KMS-11 (cell line): Measurements from ENCODE around the gene PTER.

ENCODE experiments used
- H2AFZ ChIP-seq: fragments of 200-600 bp; sonication (generic); 2 replicates; pipeline ENCODE4 v1.6.1; 2016; ENCODE audit warnings: antibody characterized with exemption, mixed run types, low read depth
- H3K27ac ChIP-seq: fragments of 200-600 bp; sonication (generic); 2 replicates; pipeline ENCODE4 v1.6.1; 2016; ENCODE audit warnings: mild to moderate bottlenecking, mixed run types
- H3K27me3 ChIP-seq: fragments of 200-600 bp; sonication (generic); 2 replicates; pipeline ENCODE4 v1.6.1; 2017; ENCODE audit warnings: mild to moderate bottlenecking, low read depth, mixed run types, moderate library complexity; ENCODE audit not compliant: insufficient read depth
- H3K36me3 ChIP-seq: fragments of 200-600 bp; sonication (generic); 2 replicates; pipeline ENCODE4 v1.6.1; 2017; ENCODE audit warnings: mild to moderate bottlenecking, mixed run types; ENCODE audit not compliant: insufficient read depth
- H3K4me1 ChIP-seq: fragments of 200-600 bp; sonication (generic); 2 replicates; pipeline ENCODE4 v1.6.1; 2016; ENCODE audit warnings: mild to moderate bottlenecking, low read depth, mixed run types; ENCODE audit not compliant: poor library complexity, severe bottlenecking
- H3K4me2 ChIP-seq: fragments of 200-600 bp; sonication (generic); 2 replicates; pipeline ENCODE4 v1.7.0; 2016; ENCODE audit warnings: mild to moderate bottlenecking, mixed run types
- H3K4me3 ChIP-seq: fragments of 200-600 bp; sonication (generic); IDR thresholded peaks from 2 replicates; pipeline ENCODE4 v1.6.1; 2017; ENCODE audit warnings: low read depth, low read length, mixed read lengths; ENCODE audit not compliant: insufficient read depth
- H3K79me2 ChIP-seq: fragments of 200-600 bp; sonication (generic); 2 replicates; pipeline ENCODE4 v1.6.1; 2016; ENCODE audit warnings: low read depth, mixed run types; ENCODE audit not compliant: insufficient read depth
- H3K9ac ChIP-seq: fragments of 200-600 bp; sonication (generic); 2 replicates; pipeline ENCODE4 v1.6.1; 2016; ENCODE audit warnings: mild to moderate bottlenecking, mixed run types
- H4K20me1 ChIP-seq: fragments of 200-600 bp; sonication (generic); 2 replicates; pipeline ENCODE4 v1.6.1; 2016; ENCODE audit warnings: mild to moderate bottlenecking, mixed run types; ENCODE audit not compliant: insufficient read depth
- TF ChIP-seq, protein P1 (sequence below): fragments of 200-600 bp; sonication (generic); conservative IDR thresholded peaks from 2 replicates; pipeline ENCODE4 v1.6.1; 2017; ENCODE audit warnings: low read depth, mild to moderate bottlenecking, antibody characterized with exemption, low read length, moderate library complexity, mixed read lengths

PTER gene

GRCh38 chr10:16547973-16548372, 111.2 kb downstream of the PTER start:
- H3K4me2 ChIP-seq: no peak overlapping the region
- H3K36me3 ChIP-seq: no peaks in the 10 kb centered on the region
- H3K4me1 ChIP-seq: no peaks in the 10 kb centered on the region
- no peak overlapping the region for H3K9ac ChIP-seq
- H2AFZ ChIP-seq: no peak overlapping the region
- no peaks in the 10 kb centered on the region for H4K20me1 ChIP-seq
- no peak overlapping the region for H3K4me3 ChIP-seq
- TF ChIP-seq, protein P1, sequence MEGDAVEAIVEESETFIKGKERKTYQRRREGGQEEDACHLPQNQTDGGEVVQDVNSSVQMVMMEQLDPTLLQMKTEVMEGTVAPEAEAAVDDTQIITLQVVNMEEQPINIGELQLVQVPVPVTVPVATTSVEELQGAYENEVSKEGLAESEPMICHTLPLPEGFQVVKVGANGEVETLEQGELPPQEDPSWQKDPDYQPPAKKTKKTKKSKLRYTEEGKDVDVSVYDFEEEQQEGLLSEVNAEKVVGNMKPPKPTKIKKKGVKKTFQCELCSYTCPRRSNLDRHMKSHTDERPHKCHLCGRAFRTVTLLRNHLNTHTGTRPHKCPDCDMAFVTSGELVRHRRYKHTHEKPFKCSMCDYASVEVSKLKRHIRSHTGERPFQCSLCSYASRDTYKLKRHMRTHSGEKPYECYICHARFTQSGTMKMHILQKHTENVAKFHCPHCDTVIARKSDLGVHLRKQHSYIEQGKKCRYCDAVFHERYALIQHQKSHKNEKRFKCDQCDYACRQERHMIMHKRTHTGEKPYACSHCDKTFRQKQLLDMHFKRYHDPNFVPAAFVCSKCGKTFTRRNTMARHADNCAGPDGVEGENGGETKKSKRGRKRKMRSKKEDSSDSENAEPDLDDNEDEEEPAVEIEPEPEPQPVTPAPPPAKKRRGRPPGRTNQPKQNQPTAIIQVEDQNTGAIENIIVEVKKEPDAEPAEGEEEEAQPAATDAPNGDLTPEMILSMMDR: no peak
- no peak overlapping the region for H3K27ac ChIP-seq
- H3K79me2 ChIP-seq: no peaks in the 10 kb centered on the region
- no peaks in the 10 kb centered on the region for H3K27me3 ChIP-seq

DNA sequence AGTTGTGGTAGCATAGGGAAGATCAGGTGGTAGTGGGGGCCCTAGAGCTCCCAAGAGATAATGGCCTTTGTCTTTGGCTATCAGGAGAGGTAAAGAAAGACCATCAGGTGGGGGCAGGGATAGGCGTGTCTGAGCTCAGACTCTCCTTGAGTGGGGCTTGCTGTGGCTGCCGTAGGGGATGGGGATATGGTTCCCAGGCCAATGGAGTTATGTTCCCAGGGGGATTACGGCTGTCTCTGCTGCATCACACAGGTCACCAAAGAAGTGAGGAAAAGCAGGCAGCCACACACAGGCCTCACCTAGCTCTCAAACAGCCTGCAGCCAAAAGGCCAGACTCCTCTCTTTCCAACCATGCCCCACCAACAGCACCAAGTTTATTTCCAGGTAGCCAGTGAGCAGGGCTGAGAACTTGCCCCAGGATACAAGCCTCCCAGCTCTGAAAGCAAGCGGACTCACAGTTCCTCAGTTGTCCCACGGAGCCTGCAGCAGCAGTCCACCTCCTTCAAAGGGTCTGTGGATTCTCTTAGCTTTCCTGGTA, 122.5 kb downstream of the PTER start:
- no peaks in the 10 kb centered on the region for H4K20me1 ChIP-seq

GRCh38 chr10:16562891-16563290, 126.1 kb downstream of the PTER start:
- Histone ChIP-seq H3K79me2 (no peaks in the 10 kb centered on the region), H3K9ac (no peak overlapping the region), H4K20me1 (no peaks in the 10 kb centered on the region), H3K27me3 (no peaks in the 10 kb centered on the region), H3K4me3 (no peak overlapping the region), H3K4me2 (no peak overlapping the region), H3K36me3 (no peaks in the 10 kb centered on the region), H3K27ac (no peak overlapping the region), H2AFZ (no peak overlapping the region), H3K4me1 (no peaks in the 10 kb centered on the region)
- TF ChIP-seq, protein P1: no peak

More for the DNA sequence above, 122.5 kb downstream of the PTER start:
- H3K9ac ChIP-seq: no peak overlapping the region
- H3K4me1 ChIP-seq: no peaks in the 10 kb centered on the region
- H3K4me3 ChIP-seq: no peak overlapping the region
- H3K27ac ChIP-seq: no peak overlapping the region
- no peak overlapping the region for H2AFZ ChIP-seq
- TF ChIP-seq, protein P1: no peak
- H3K79me2 ChIP-seq: no peaks in the 10 kb centered on the region
- no peak overlapping the region for H3K4me2 ChIP-seq
- no peaks in the 10 kb centered on the region for H3K27me3 ChIP-seq
- no peaks in the 10 kb centered on the region for H3K36me3 ChIP-seq
